Activated CD4-positive, alpha-beta T cell treated with anti-CD3 and anti-CD28 coated beads, Interleukin-2, amount 50 U/mL, for 4 hours (primary cell): ENCODE data around the gene IDH3G.

ENCODE experiments used
- DNase-seq, 2 experiments: peaks; one replicate each; pipeline ENCODE4 v3.0.0-alpha.2; 2020

IDH3G gene

GRCh38 chrX:153814591-153815315 lies 20.6 kb upstream of the IDH3G start:
- no peak for DNase-seq

GRCh38 chrX:153813161-153813560 lies 19.0 kb upstream of the IDH3G start:
- no peak for DNase-seq

GRCh38 chrX:153812220-153812619 lies 18.0 kb upstream of the IDH3G start:
- no peak for DNase-seq

- no peak for DNase-seq
Measured at GRCh38 chrX:153807976-153808375, 13.8 kb upstream of the IDH3G start.

GRCh38 chrX:153806999-153807575 lies 12.9 kb upstream of the IDH3G start:
- no peak for DNase-seq

GRCh38 chrX:153805436-153805835 lies 11.3 kb upstream of the IDH3G start:
- DNase-seq: no peak

- no peak for DNase-seq
Measured at GRCh38 chrX:153804621-153805020, 10.4 kb upstream of the IDH3G start.

GRCh38 chrX:153804100-153804595 lies 10.0 kb upstream of the IDH3G start:
- no peak for DNase-seq

GRCh38 chrX:153803211-153804099 lies 9.3 kb upstream of the IDH3G start:
- DNase-seq: no peak

GRCh38 chrX:153802513-153803045 lies 8.4 kb upstream of the IDH3G start:
- DNase-seq: no peak

GRCh38 chrX:153801669-153802068 lies 7.5 kb upstream of the IDH3G start:
- no peak for DNase-seq

- no peak for DNase-seq
Measured at GRCh38 chrX:153800746-153801145, 6.6 kb upstream of the IDH3G start.

GRCh38 chrX:153800177-153800722 lies 6.1 kb upstream of the IDH3G start:
- DNase-seq: no peak

- no peak for DNase-seq
Measured at GRCh38 chrX:153799326-153799725, 5.2 kb upstream of the IDH3G start.

- no peak for DNase-seq
Measured at GRCh38 chrX:153797415-153798015, 3.3 kb upstream of the IDH3G start.

- DNase-seq: peak in 1 of 2 experiments; percentile 9
Measured at GRCh38 chrX:153794897-153795816, 982 bp upstream of the IDH3G start.

- DNase-seq: no peak
Measured at GRCh38 chrX:153793291-153793690, 884 bp downstream of the IDH3G start.

- DNase-seq: no peak
Measured at GRCh38 chrX:153792368-153792767, 1.8 kb downstream of the IDH3G start.

GRCh38 chrX:153791104-153791852 lies 2.9 kb downstream of the IDH3G start:
- no peak for DNase-seq

- DNase-seq: no peak
Measured at GRCh38 chrX:153789654-153790053, 4.5 kb downstream of the IDH3G start.

GRCh38 chrX:153786669-153787068 lies 7.5 kb downstream of the IDH3G start:
- no peak for DNase-seq
